ENCODE measurements around the gene ADAMTS5. TPM values are rescaled to one million over a fixed set of nuclear protein-coding genes. Genes with fewer than 3 reads are reported as not detected.

Gene ADAMTS5
- total RNA-seq, 1 experiment from 2014 or later: 0.05 TPM

DNA sequence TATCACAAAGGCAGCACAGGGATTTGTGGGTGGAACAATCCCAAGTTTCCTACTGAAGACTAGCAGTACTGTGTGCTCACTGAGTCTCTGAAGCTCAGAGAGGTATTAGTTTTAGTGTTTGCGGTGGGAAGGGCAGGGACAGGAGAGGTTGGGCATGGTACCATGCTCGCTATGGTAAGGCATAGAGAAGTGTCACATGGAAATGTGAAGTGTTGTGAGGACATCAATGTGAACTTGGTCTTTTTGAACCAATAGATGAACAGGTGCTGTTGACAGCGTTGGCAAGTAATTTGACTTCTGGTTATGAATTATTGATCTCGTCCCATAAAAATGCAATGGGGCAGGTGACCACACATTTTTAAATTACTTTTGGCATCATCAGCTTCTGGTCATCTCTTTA, 65.9 kb downstream of the ADAMTS5 start:
- no TSS peak for BruUV-seq (replicated peaks)
- Histone ChIP-seq H3K27me3 (ENCODE audit: control insufficient read depth, insufficient read depth, low read length) (no peaks in the 10 kb centered on the region), H3K4me1 (ENCODE audit: control insufficient read depth, insufficient read depth, low read length) (no peaks in the 10 kb centered on the region), H3K27ac (ENCODE audit: low read length) (no peak overlapping the region), H3K36me3 (ENCODE audit: control insufficient read depth, insufficient read depth, low read length) (no peaks in the 10 kb centered on the region), H3K4me3 (ENCODE audit: low read depth in 2 of 2, low read length in 2 of 2) (no peak overlapping the region), H3K9me3 (ENCODE audit: control insufficient read depth, insufficient read depth, low read depth, low read length) (no peaks in the 10 kb centered on the region)
- ChIA-PET CTCF (no interaction called here), POLR2A (no interaction called here)
- no peak for DNase-seq (ENCODE audit: low read depth, low spot score)
- no peak for TF ChIP-seq TCF7L2 (IDR thresholded peaks at IDR 0.05; ENCODE audit: low read depth, low read length)
- TF ChIP-seq SIN3A (IDR thresholded peaks at IDR 0.05; ENCODE audit: borderline replicate concordance, insufficient read depth, low read depth, low read length): no peak
- TF ChIP-seq POLR2AphosphoS5 (IDR thresholded peaks at IDR 0.05; ENCODE audit: low read depth, low read length): no peak
- TF ChIP-seq, protein P1, sequence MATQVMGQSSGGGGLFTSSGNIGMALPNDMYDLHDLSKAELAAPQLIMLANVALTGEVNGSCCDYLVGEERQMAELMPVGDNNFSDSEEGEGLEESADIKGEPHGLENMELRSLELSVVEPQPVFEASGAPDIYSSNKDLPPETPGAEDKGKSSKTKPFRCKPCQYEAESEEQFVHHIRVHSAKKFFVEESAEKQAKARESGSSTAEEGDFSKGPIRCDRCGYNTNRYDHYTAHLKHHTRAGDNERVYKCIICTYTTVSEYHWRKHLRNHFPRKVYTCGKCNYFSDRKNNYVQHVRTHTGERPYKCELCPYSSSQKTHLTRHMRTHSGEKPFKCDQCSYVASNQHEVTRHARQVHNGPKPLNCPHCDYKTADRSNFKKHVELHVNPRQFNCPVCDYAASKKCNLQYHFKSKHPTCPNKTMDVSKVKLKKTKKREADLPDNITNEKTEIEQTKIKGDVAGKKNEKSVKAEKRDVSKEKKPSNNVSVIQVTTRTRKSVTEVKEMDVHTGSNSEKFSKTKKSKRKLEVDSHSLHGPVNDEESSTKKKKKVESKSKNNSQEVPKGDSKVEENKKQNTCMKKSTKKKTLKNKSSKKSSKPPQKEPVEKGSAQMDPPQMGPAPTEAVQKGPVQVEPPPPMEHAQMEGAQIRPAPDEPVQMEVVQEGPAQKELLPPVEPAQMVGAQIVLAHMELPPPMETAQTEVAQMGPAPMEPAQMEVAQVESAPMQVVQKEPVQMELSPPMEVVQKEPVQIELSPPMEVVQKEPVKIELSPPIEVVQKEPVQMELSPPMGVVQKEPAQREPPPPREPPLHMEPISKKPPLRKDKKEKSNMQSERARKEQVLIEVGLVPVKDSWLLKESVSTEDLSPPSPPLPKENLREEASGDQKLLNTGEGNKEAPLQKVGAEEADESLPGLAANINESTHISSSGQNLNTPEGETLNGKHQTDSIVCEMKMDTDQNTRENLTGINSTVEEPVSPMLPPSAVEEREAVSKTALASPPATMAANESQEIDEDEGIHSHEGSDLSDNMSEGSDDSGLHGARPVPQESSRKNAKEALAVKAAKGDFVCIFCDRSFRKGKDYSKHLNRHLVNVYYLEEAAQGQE (IDR thresholded peaks at IDR 0.05; ENCODE audit: insufficient read depth in 1 of 2, low read depth in 2 of 2, low read length in 1 of 2): no peak
- TF ChIP-seq, protein P2, sequence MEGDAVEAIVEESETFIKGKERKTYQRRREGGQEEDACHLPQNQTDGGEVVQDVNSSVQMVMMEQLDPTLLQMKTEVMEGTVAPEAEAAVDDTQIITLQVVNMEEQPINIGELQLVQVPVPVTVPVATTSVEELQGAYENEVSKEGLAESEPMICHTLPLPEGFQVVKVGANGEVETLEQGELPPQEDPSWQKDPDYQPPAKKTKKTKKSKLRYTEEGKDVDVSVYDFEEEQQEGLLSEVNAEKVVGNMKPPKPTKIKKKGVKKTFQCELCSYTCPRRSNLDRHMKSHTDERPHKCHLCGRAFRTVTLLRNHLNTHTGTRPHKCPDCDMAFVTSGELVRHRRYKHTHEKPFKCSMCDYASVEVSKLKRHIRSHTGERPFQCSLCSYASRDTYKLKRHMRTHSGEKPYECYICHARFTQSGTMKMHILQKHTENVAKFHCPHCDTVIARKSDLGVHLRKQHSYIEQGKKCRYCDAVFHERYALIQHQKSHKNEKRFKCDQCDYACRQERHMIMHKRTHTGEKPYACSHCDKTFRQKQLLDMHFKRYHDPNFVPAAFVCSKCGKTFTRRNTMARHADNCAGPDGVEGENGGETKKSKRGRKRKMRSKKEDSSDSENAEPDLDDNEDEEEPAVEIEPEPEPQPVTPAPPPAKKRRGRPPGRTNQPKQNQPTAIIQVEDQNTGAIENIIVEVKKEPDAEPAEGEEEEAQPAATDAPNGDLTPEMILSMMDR (IDR thresholded peaks at IDR 0.05): no peak
- intact Hi-C loops (cut with micrococcal nuclease; ENCODE audit: unreplicated experiment): no loop called here
- in situ Hi-C loops (cut with HindIII; ENCODE audit: low pct_unique_long_range_greater_than_20kb, low sequenced_read_pairs): no loop called here
- ATAC-seq: no peak

DNA sequence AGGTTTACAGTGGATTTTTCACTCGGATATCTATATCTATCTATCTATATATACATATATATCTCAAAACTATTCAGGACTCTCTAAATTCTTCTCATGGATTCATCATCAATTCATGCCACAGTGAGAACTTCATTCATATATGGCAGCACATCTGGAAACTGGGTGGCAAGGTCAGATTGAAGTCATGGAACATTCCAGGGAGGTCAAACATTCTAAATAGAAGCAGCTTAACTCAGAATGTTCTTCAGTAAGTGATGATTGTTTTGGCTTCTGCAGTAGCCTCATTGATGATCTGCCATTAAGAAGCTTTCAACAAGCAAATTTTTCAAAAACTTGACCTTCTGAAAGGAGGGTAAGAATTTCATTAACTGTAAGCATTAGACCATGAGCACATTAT, 74.7 kb downstream of the ADAMTS5 start:
- Histone ChIP-seq H3K36me3 (ENCODE audit: control insufficient read depth, insufficient read depth, low read length) (no peaks in the 10 kb centered on the region), H3K9me3 (ENCODE audit: control insufficient read depth, insufficient read depth, low read depth, low read length) (no peaks in the 10 kb centered on the region), H3K4me1 (ENCODE audit: control insufficient read depth, insufficient read depth, low read length) (no peaks in the 10 kb centered on the region), H3K4me3 (ENCODE audit: low read depth in 2 of 2, low read length in 2 of 2) (no peak overlapping the region), H3K27ac (ENCODE audit: low read length) (no peak overlapping the region), H3K27me3 (ENCODE audit: control insufficient read depth, insufficient read depth, low read length) (no peaks in the 10 kb centered on the region)
- no peak for DNase-seq (ENCODE audit: low read depth, low spot score)
- no TSS peak for BruUV-seq (replicated peaks)
- POLR2A ChIA-PET: no interaction called here
- TF ChIP-seq, protein P2 (IDR thresholded peaks at IDR 0.05): no peak
- TF ChIP-seq TCF7L2 (IDR thresholded peaks at IDR 0.05; ENCODE audit: low read depth, low read length): no peak
- TF ChIP-seq POLR2AphosphoS5 (IDR thresholded peaks at IDR 0.05; ENCODE audit: low read depth, low read length): no peak
- no peak for TF ChIP-seq SIN3A (IDR thresholded peaks at IDR 0.05; ENCODE audit: borderline replicate concordance, insufficient read depth, low read depth, low read length)
- TF ChIP-seq, protein P1 (IDR thresholded peaks at IDR 0.05; ENCODE audit: insufficient read depth in 1 of 2, low read depth in 2 of 2, low read length in 1 of 2): no peak
- ATAC-seq: no peak
- intact Hi-C loops (cut with micrococcal nuclease; ENCODE audit: unreplicated experiment): no loop called here
- CTCF ChIA-PET: no interaction called here
- in situ Hi-C loops (cut with HindIII; ENCODE audit: low pct_unique_long_range_greater_than_20kb, low sequenced_read_pairs): no loop called here
